Prostate gland (tissue), 2 donors: ENCODE measurements around the gene PEX14. TPM values are rescaled to one million over a fixed set of nuclear protein-coding genes. Genes with fewer than 3 reads are reported as not detected.

Experiments used
- DNase-seq: peaks from one replicate; pipeline ENCODE4 v3.0.0-alpha.2; 2019; ENCODE audit warnings: low spot score
- H3K27ac ChIP-seq, 2 donors: fragments of 200-600 bp; sonication (generic); 2 replicates each; pipeline ENCODE4 v1.5.1; 2017 to 2019
- H3K27me3 ChIP-seq: fragments of 200-600 bp; sonication (generic); replicated peaks from 2 replicates; pipeline ENCODE4 v1.5.1; 2019; ENCODE audit not compliant: insufficient read depth
- H3K36me3 ChIP-seq, 2 donors: fragments of 200-600 bp; sonication (generic); 1 replicate in 1 of 2; 2 replicates in 1 of 2; pipeline versions ENCODE4 v1.5.1 to v1.8.1; 2017 to 2019
- H3K4me1 ChIP-seq: fragments of 200-600 bp; sonication (generic); replicated peaks from 2 replicates; pipeline ENCODE4 v1.5.1; 2019
- H3K4me3 ChIP-seq, 2 donors: fragments of 200-600 bp; sonication (generic); 2 replicates each; pipeline ENCODE4 v1.5.1; 2017 to 2019
- H3K9me3 ChIP-seq: fragments of 200-600 bp; sonication (generic); 2 replicates; pipeline ENCODE4 v1.5.1; 2017
- POLR2A ChIP-seq: fragments of 450-650 bp; IDR thresholded peaks from one replicate; pipeline ENCODE4 v1.6.1; 2016; ENCODE audit warnings: antibody characterized with exemption, mild to moderate bottlenecking
- POLR2AphosphoS5 ChIP-seq: sonication (generic); formaldehyde crosslinking; IDR thresholded peaks from one replicate; pipeline ENCODE4 v1.6.1; 2017; ENCODE audit warnings: antibody characterized with exemption
- WGBS: methylation state at CpG from one replicate; pipeline ENCODE4 v1.1.5; 2018; 5-methylcytosine and 5-hydroxymethylcytosine counted together
- intact Hi-C: fragments of 100-400 bp; cut with DNase I; formaldehyde crosslinking; loops from one replicate; pipeline ENCODE4 v1.14.2; 2022
- total RNA-seq, 2 donors: library from RNA; depleted of rRNA; stranded (reverse); fragments of >200 nt; gene quantifications; one replicate each; pipeline ENCODE4 v1.1.0, GENCODE V29; 2016
- TF ChIP-seq, protein P1 (sequence below), 4 experiments: fragments of 200-600 bp in 2 of 4; fragments of 450-650 bp in 2 of 4; sonication (generic) in 2 of 4; IDR thresholded peaks; 1 replicate in 3 of 4; 2 replicates in 1 of 4; pipeline ENCODE4 v1.5.1; 2016 to 2019; ENCODE audit warnings: antibody characterized with exemption in 4 of 4, mild to moderate bottlenecking in 2 of 4, moderate library complexity in 2 of 4

PEX14 gene
- total RNA-seq, 2 donors from 2014 or later = 26.1 to 34.7 TPM

DNA sequence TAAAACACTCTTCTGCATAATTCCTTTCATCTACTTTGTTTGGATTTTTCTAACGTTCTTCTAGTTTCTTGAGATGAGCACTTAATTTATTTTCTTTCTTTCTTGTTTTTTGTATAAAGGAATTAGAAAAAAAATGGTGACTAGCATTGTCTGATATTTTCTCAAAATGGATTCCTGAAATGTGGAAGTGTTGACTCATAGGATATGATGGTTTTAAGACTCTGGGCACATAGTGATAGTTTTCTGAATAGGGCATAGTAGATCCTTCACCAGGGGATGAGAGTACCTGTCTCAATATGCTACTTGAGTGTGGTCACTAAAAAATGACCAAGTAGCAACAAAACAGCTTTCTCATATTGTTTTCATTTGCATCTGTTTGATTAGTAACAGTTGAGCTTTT, 100.9 kb downstream of the PEX14 start:
- Histone ChIP-seq H3K27ac (no peak overlapping the region), H3K4me1 (no peaks in the 10 kb centered on the region), H3K27me3 (no peaks in the 10 kb centered on the region), H3K9me3 (no peaks in the 10 kb centered on the region), H3K4me3 (no peak overlapping the region), H3K36me3 (no peaks in the 10 kb centered on the region)
- TF ChIP-seq, protein P1, sequence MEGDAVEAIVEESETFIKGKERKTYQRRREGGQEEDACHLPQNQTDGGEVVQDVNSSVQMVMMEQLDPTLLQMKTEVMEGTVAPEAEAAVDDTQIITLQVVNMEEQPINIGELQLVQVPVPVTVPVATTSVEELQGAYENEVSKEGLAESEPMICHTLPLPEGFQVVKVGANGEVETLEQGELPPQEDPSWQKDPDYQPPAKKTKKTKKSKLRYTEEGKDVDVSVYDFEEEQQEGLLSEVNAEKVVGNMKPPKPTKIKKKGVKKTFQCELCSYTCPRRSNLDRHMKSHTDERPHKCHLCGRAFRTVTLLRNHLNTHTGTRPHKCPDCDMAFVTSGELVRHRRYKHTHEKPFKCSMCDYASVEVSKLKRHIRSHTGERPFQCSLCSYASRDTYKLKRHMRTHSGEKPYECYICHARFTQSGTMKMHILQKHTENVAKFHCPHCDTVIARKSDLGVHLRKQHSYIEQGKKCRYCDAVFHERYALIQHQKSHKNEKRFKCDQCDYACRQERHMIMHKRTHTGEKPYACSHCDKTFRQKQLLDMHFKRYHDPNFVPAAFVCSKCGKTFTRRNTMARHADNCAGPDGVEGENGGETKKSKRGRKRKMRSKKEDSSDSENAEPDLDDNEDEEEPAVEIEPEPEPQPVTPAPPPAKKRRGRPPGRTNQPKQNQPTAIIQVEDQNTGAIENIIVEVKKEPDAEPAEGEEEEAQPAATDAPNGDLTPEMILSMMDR (IDR thresholded peaks at IDR 0.05) = no peak
- TF ChIP-seq POLR2A = no peak
- no peak for TF ChIP-seq POLR2AphosphoS5
- 31% methylated on average over 1 of the region's 1 CpG for WGBS
- intact Hi-C loops = no loop called here
- DNase-seq = no peak

DNA sequence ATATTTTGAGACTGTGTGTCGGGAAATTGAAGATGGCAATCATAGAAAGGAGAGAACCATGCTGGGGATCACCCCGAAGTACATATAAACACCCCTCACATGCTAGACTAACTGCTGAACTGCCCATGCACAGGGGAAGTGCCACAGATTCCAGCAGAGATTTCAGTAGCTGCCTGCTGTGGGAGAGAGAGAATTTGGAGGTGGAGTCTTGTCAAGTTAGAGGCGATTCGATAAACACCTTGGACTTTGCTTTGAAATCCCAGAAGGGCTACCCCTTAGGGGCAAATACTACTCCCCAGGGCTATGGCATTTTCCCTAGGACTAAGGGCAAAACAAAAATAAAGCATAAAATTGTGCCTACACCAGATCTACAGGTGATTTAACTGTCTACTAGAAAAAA, 103.3 kb downstream of the PEX14 start:
- Histone ChIP-seq H3K9me3 (no peaks in the 10 kb centered on the region), H3K36me3 (no peaks in the 10 kb centered on the region), H3K4me3 (no peak overlapping the region), H3K27me3 (no peaks in the 10 kb centered on the region), H3K4me1 (no peaks in the 10 kb centered on the region), H3K27ac (no peak overlapping the region)
- intact Hi-C loops = no loop called here
- TF ChIP-seq, protein P1 (IDR thresholded peaks at IDR 0.05) = no peak
- no peak for TF ChIP-seq POLR2A
- no peak for TF ChIP-seq POLR2AphosphoS5
- DNase-seq = no peak
- 82% methylated on average over 4 of the region's 4 CpGs for WGBS

DNA sequence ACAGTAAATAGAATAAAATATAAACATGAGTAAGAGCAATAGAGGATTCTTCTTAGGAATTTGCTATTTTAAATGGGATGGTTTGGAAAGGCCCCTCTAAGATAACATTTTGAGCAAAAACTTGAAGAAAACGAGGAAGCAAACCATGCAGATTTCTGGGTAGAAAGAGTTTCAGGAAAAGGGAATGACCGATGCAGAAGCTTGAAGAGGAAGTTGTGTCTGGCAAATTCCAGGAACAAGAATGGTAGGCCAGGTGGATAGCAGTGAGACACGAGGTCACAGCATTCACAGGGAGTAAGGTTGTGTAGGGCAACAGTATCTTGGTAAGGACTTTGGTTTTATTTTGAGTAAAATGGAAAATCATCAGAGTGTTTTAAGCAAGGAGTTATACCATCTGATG, 108.9 kb downstream of the PEX14 start:
- TF ChIP-seq, protein P1 (IDR thresholded peaks at IDR 0.05) = no peak
- TF ChIP-seq POLR2A (no peak), POLR2AphosphoS5 (no peak)
- H3K9me3 ChIP-seq = no peaks in the 10 kb centered on the region
- DNase-seq = no peak
- no peaks in the 10 kb centered on the region for H3K4me1 ChIP-seq
- intact Hi-C loops = no loop called here
- no peak overlapping the region for H3K4me3 ChIP-seq
- H3K36me3 ChIP-seq = no peaks in the 10 kb centered on the region
- no peaks in the 10 kb centered on the region for H3K27me3 ChIP-seq
- no peak overlapping the region for H3K27ac ChIP-seq
- 65% methylated on average over 3 of the region's 3 CpGs for WGBS

DNA sequence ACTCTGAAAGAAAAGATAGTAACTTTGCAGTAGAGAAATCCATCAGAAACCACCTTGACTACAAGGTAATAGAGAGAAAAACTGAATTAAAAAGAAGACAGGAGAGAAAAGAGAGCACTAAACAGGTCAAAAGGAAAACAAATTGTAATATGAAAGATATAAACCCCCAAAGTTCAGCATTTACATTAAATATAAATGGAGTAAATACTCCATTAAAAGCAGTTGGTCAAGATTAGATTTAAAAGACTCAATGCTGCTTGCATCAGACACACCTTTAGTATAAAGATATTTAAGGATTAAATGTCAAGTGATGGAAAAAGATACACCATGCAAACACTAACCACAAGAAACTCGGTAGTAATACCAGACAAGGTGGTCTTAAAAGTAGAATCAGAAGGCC, 110.5 kb downstream of the PEX14 start:
- TF ChIP-seq POLR2A (no peak), POLR2AphosphoS5 (no peak)
- TF ChIP-seq, protein P1 (IDR thresholded peaks at IDR 0.05) = no peak
- DNase-seq = no peak
- no peaks in the 10 kb centered on the region for H3K9me3 ChIP-seq
- H3K4me1 ChIP-seq = no peaks in the 10 kb centered on the region
- WGBS = 78% methylated on average over 1 of the region's 1 CpG
- intact Hi-C loops = no loop called here
- no peaks in the 10 kb centered on the region for H3K36me3 ChIP-seq
- no peak overlapping the region for H3K4me3 ChIP-seq
- H3K27ac ChIP-seq = no peak overlapping the region
- no peaks in the 10 kb centered on the region for H3K27me3 ChIP-seq

DNA sequence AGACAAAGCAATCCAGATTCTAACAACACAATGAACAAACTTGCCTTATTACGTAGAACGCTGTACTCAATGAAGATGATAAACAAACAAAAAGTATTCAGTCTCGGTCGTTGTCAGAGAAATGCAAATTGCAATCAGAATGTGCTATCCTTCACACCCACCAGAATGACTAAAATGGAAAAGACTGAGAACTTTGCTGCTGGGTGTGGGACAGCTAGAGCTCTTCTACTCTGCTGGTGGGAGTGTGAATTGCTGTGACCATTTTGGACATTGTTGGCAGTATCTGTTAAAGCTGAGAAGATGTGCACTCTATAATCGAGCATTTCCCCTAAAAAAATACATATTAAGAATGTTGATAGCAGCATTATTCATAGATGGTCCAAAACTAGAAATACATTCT, 111.4 kb downstream of the PEX14 start:
- no peaks in the 10 kb centered on the region for H3K9me3 ChIP-seq
- DNase-seq = no peak
- intact Hi-C loops = no loop called here
- H3K27ac ChIP-seq = no peak overlapping the region
- no peaks in the 10 kb centered on the region for H3K4me1 ChIP-seq
- 88% methylated on average over 5 of the region's 5 CpGs for WGBS
- no peak overlapping the region for H3K4me3 ChIP-seq
- no peaks in the 10 kb centered on the region for H3K36me3 ChIP-seq
- no peaks in the 10 kb centered on the region for H3K27me3 ChIP-seq
- TF ChIP-seq, protein P1 (IDR thresholded peaks at IDR 0.05) = no peak
- no peak for TF ChIP-seq POLR2A
